GM12878 (cell line): Measurements from ENCODE around the gene CKS1B. TPM values are rescaled to one million over a fixed set of nuclear protein-coding genes. Genes with fewer than 3 reads are reported as not detected.

ENCODE experiments used
- ATF3 ChIP-seq: IDR thresholded peaks from 2 replicates; pipeline ENCODE4 v1.6.1; 2011; ENCODE audit warnings: low read depth, mild to moderate bottlenecking, low read length, moderate library complexity, borderline replicate concordance; ENCODE audit errors: extremely low read depth
- BHLHE40 ChIP-seq, 2 experiments: fragments of 450-650 bp in 1 of 2; IDR thresholded peaks; 2 replicates each; pipeline ENCODE4 v1.6.1; 2011 to 2017; ENCODE audit warnings: low read depth in 2 of 2, borderline replicate concordance in 1 of 2, improper control_type of control experiment in 1 of 2, low read length in 1 of 2, mild to moderate bottlenecking in 1 of 2
- CTCF ChIP-seq, 3 experiments: IDR thresholded peaks in 2 of 3; conservative IDR thresholded peaks in 1 of 3; 2 replicates each; pipeline ENCODE4 v1.5.1; 2011; ENCODE audit warnings: low read depth in 3 of 3, low read length in 3 of 3, mild to moderate bottlenecking in 3 of 3, control low read depth in 2 of 3, moderate library complexity in 2 of 3, inconsistent platforms in 1 of 3, mixed read lengths in 1 of 3; ENCODE audit not compliant: control insufficient read depth in 2 of 3, insufficient read depth in 1 of 3; ENCODE audit errors: extremely low read depth in 1 of 3
- HSF1 ChIP-seq: fragments of 150-350 bp; IDR thresholded peaks from 2 replicates; pipeline ENCODE4 v1.6.1; 2014; ENCODE audit warnings: mild to moderate bottlenecking, low read depth, low read length
- IRF3 ChIP-seq: fragments of 450-650 bp; IDR thresholded peaks from 2 replicates; pipeline ENCODE4 v1.6.1; 2014; ENCODE audit warnings: mild to moderate bottlenecking
- JUND ChIP-seq: IDR thresholded peaks from 2 replicates; pipeline ENCODE4 v1.6.1; 2012; ENCODE audit warnings: low read depth, mild to moderate bottlenecking, low read length, improper control_type of control experiment, moderate library complexity
- MEF2A ChIP-seq: IDR thresholded peaks from 2 replicates; pipeline ENCODE4 v1.6.1; 2011; ENCODE audit warnings: low read depth, mild to moderate bottlenecking, low read length, moderate library complexity; ENCODE audit not compliant: insufficient read depth
- MTA2 ChIP-seq: fragments of 450-650 bp; IDR thresholded peaks from 2 replicates; pipeline ENCODE4 v1.6.1; 2016; ENCODE audit warnings: low read depth, mild to moderate bottlenecking, moderate library complexity
- PBX3 ChIP-seq: IDR thresholded peaks from 2 replicates; pipeline ENCODE4 v1.6.1; 2011; ENCODE audit warnings: mild to moderate bottlenecking, low read depth, low read length, moderate library complexity; ENCODE audit not compliant: insufficient replicate concordance
- POLR2AphosphoS2 ChIP-seq: IDR thresholded peaks from 2 replicates; pipeline ENCODE4 v1.6.1; 2011; ENCODE audit warnings: low read depth, mild to moderate bottlenecking, low read length, improper control_type of control experiment, moderate library complexity
- POLR2AphosphoS5 ChIP-seq: IDR thresholded peaks from 2 replicates; pipeline ENCODE4 v1.6.1; 2011; ENCODE audit warnings: mild to moderate bottlenecking, low read length, inconsistent platforms
- PRDM15 ChIP-seq: fragments of 450-650 bp; formaldehyde crosslinking; IDR thresholded peaks from 2 replicates; pipeline ENCODE4 v1.4.0; 2020; ENCODE audit warnings: mild to moderate bottlenecking, moderate library complexity
- RAD21 ChIP-seq: IDR thresholded peaks from 2 replicates; pipeline ENCODE4 v1.6.1; 2011; ENCODE audit warnings: mild to moderate bottlenecking, low read depth, low read length, moderate library complexity; ENCODE audit not compliant: insufficient read depth
- SMAD5 ChIP-seq: IDR thresholded peaks from 2 replicates; pipeline ENCODE4 v1.6.1; 2016; ENCODE audit warnings: antibody characterized with exemption, low read depth
- SRF ChIP-seq, 2 experiments: IDR thresholded peaks; 2 replicates each; pipeline ENCODE4 v1.6.1; 2011; ENCODE audit warnings: low read depth in 2 of 2, low read length in 2 of 2, mild to moderate bottlenecking in 1 of 2, moderate library complexity in 1 of 2
- STAT1 ChIP-seq: fragments of 450-650 bp; conservative IDR thresholded peaks from 2 replicates; pipeline ENCODE4 v1.6.1; 2014; ENCODE audit warnings: antibody characterized with exemption, mild to moderate bottlenecking
- TBL1XR1 ChIP-seq: IDR thresholded peaks from 2 replicates; pipeline ENCODE4 v1.6.1; 2012; ENCODE audit warnings: low read depth, low read length, improper control_type of control experiment
- TCF3 ChIP-seq: IDR thresholded peaks from 2 replicates; pipeline ENCODE4 v1.6.1; 2012; ENCODE audit warnings: low read depth, mild to moderate bottlenecking, low read length, borderline replicate concordance; ENCODE audit not compliant: insufficient read depth
- polyA plus RNA-seq, 11 experiments: library from polyadenylated mRNA; depleted of rRNA in 4 of 11; unstranded in 6 of 11; stranded (reverse) in 5 of 11; fragments of >200 nt; fragmentation: Nextera tagmentation in 4 of 11; fragmentation: Illumina TruSeq in 1 of 11; extraction: Ambion mirVana in 4 of 11; extraction: Trizol in 1 of 11; gene quantifications; 1 replicate in 1 of 11; 2 replicates in 10 of 11; pipeline versions ENCODE4 v1.2.1 to v1.2.3, GENCODE V29; 2011 to 2016; ENCODE audit warnings: inconsistent platforms in 2 of 11, missing spikeins in 2 of 11, low read depth in 1 of 11
- total RNA-seq, 4 experiments: library from RNA; depleted of rRNA in 3 of 4; stranded (reverse); fragments of >200 nt in 3 of 4; fragmentation: Illumina TruSeq in 1 of 4; extraction: Trizol in 1 of 4; gene quantifications; 2 replicates each; pipeline versions ENCODE4 v1.2.1 to v1.2.3, GENCODE V29; 2013 to 2021

Gene CKS1B
- total and polyA plus RNA-seq, 10 of the 15 experiments (the other 5 are each of a cell fraction or from before 2014, with no cell fraction given): 125 to 608 (median 364) TPM

GRCh38 chr1:154936555-154937084 is 37.9 kb upstream of the CKS1B start, which contains the start of gene PMVK (continued):
- no peak for TF ChIP-seq PRDM15
- peak; percentile 24 to 47 (median 41); a peak in 4 of 6 replicates for TF ChIP-seq CTCF (IDR thresholded peaks at IDR 0.05 in 2 of 3, conservative IDR thresholded peaks at IDR 0.05 in 1 of 3; ENCODE audit: control insufficient read depth in 2 of 3, extremely low read depth in 1 of 3, insufficient read depth in 1 of 3, low read depth in 3 of 3, low read length in 3 of 3)
- no peak for TF ChIP-seq SRF (IDR thresholded peaks at IDR 0.05; ENCODE audit: low read depth in 2 of 2, low read length in 2 of 2)
- 0 out of 2 replicates have a peak, but pooled peaks have one; percentile 53 for TF ChIP-seq TCF3
- peak; percentile 87 for TF ChIP-seq POLR2AphosphoS5
- peak; percentile 72; the same call in 1 of the 2 replicates for TF ChIP-seq ATF3
- TF ChIP-seq BHLHE40 (IDR thresholded peaks at IDR 0.05; ENCODE audit: borderline replicate concordance in 1 of 2, low read depth in 2 of 2, low read length in 1 of 2): peak in 1 of 2 experiments; percentile 97; a peak in 2 of 4 replicates
- TF ChIP-seq MTA2: 0 out of 2 replicates have a peak, but pooled peaks have one; percentile 12
- peak; percentile 30; the same call in 1 of the 2 replicates for TF ChIP-seq MEF2A
- 0 out of 2 replicates have a peak, but pooled peaks have one; percentile 41 for TF ChIP-seq IRF3
- TF ChIP-seq POLR2AphosphoS2: peak; percentile 52; the same call in 1 of the 2 replicates
- TF ChIP-seq RAD21: peak; percentile 7; the same call in 1 of the 2 replicates
- no peak; the same call in 1 of the 2 replicates for TF ChIP-seq TBL1XR1
- peak; percentile 46; the same call in 1 of the 2 replicates for TF ChIP-seq SMAD5
- TF ChIP-seq STAT1: no peak
- peak; percentile 85 for TF ChIP-seq JUND
- peak; percentile 92 for TF ChIP-seq HSF1
- peak; percentile 85 for TF ChIP-seq PBX3
